ENCODE data around the gene EFCAB6. TPM values are rescaled to one million over a fixed set of nuclear protein-coding genes. Genes with fewer than 3 reads are reported as not detected.

EFCAB6 gene
- total RNA-seq, 1 experiment from 2014 or later: 0.94 TPM

GRCh38 chr22:43814264-43814663 lies 2.2 kb upstream of the EFCAB6 start (continued):
- TF ChIP-seq ZNF512 (CRISPR knock-in tag; IDR thresholded peaks at IDR 0.05; ENCODE audit: borderline replicate concordance) (no peak), ATF3 (CRISPR knock-in tag; conservative IDR thresholded peaks at IDR 0.05) (no peak)

- ChIA-PET POLR2A (no interaction called here), CTCF (interaction anchor here (0.8 to 1.8 kb wide), 3 partner anchors 70 to 297 kb away, joined by 3 to 8 read pairs (median 4); no protein-coding TSS in a partner anchor)
- no peak for ATAC-seq
- TF ChIP-seq CREB1 (CRISPR knock-in tag; IDR thresholded peaks at IDR 0.05) (no peak), NFE2L1 (CRISPR knock-in tag; IDR thresholded peaks at IDR 0.05) (0 out of 2 replicates have a peak, but pooled peaks have one; percentile 1), ZBTB43 (CRISPR knock-in tag; IDR thresholded peaks at IDR 0.05) (0 out of 2 replicates have a peak, but pooled peaks have one; percentile 29), ZNF232 (CRISPR knock-in tag; IDR thresholded peaks at IDR 0.05) (no peak), MAX (CRISPR knock-in tag; IDR thresholded peaks at IDR 0.05) (no peak), ZNF219 (CRISPR knock-in tag; IDR thresholded peaks at IDR 0.05; ENCODE audit: borderline replicate concordance) (no peak)
- H3K4me1 Mint-ChIP-seq: peaks cover 21% of the 10 kb centered on the region
- no peaks in the 10 kb centered on the region; the same call in 1 of the 2 replicates for H3K27me3 Mint-ChIP-seq (ENCODE audit: low read depth)
- peak overlapping the region; percentile 75 for H3K27ac Mint-ChIP-seq
- H3K4me3 Mint-ChIP-seq: peak overlapping the region; percentile 82
- H3K9me3 Mint-ChIP-seq: no peaks in the 10 kb centered on the region
- no peaks in the 10 kb centered on the region for H3K36me3 Mint-ChIP-seq
- DNase-seq (ENCODE audit: low spot score): no peak
These were observed 785 bp upstream of the EFCAB6 start for GRCh38 chr22:43812890-43813289.

GRCh38 chr22:43811777-43812148 lies 342 bp downstream of the EFCAB6 start:
- ChIA-PET CTCF (interaction anchor here (0.8 to 1.8 kb wide), 7 partner anchors 15 to 624 kb away, joined by 3 to 8 read pairs (median 3); partner anchors contain the start of gene TTLL12), POLR2A (interaction anchor here (1.4 kb wide), 1 partner anchor 56 kb away, joined by 3 read pairs; no protein-coding TSS in a partner anchor)
- peak overlapping the region; percentile 51 for H3K27ac Mint-ChIP-seq
- TF ChIP-seq STAT6 (CRISPR knock-in tag; conservative IDR thresholded peaks at IDR 0.05; ENCODE audit: low read depth): no peak
- TF ChIP-seq SMAD3 (CRISPR knock-in tag; IDR thresholded peaks at IDR 0.05; ENCODE audit: borderline replicate concordance): no peak
- no peak for TF ChIP-seq MXD4 (CRISPR knock-in tag; IDR thresholded peaks at IDR 0.05; ENCODE audit: borderline replicate concordance)
- TF ChIP-seq NR2C2 (CRISPR knock-in tag; IDR thresholded peaks at IDR 0.05): 0 out of 2 replicates have a peak, but pooled peaks have one; percentile 11
- peaks cover 21% of the 10 kb centered on the region for H3K4me1 Mint-ChIP-seq
- ATAC-seq (peak; percentile 5; the same call in 1 of the 2 replicates), DNase-seq (ENCODE audit: low spot score) (no peak)
- no peaks in the 10 kb centered on the region; the same call in 1 of the 2 replicates for H3K27me3 Mint-ChIP-seq (ENCODE audit: low read depth)
- H3K9me3 Mint-ChIP-seq: no peaks in the 10 kb centered on the region
- H3K4me3 Mint-ChIP-seq: peak overlapping the region; percentile 82
- H3K36me3 Mint-ChIP-seq: no peaks in the 10 kb centered on the region

GRCh38 chr22:43802897-43803495 lies 9.1 kb downstream of the EFCAB6 start:
- no peak for ATAC-seq
- ChIA-PET CTCF (no interaction called here), POLR2A (no interaction called here)
- H3K4me3 Mint-ChIP-seq: no peak overlapping the region
- DNase-seq (ENCODE audit: low spot score): no peak
- peaks cover 13% of the 10 kb centered on the region for H3K9me3 Mint-ChIP-seq
- H3K36me3 Mint-ChIP-seq: no peaks in the 10 kb centered on the region
- H3K4me1 Mint-ChIP-seq: peaks cover 6% of the 10 kb centered on the region
- no peak for TF ChIP-seq GABPB1 (CRISPR knock-in tag; IDR thresholded peaks at IDR 0.05)
- no peak for TF ChIP-seq SOX15 (CRISPR knock-in tag; IDR thresholded peaks at IDR 0.05)
- TF ChIP-seq ATF2 (CRISPR knock-in tag; IDR thresholded peaks at IDR 0.05; ENCODE audit: borderline replicate concordance, low read depth): no peak
- H3K27ac Mint-ChIP-seq: no peak overlapping the region
- H3K27me3 Mint-ChIP-seq (ENCODE audit: low read depth): peaks cover 5% of the 10 kb centered on the region
